H4 (cell line): Measurements from ENCODE around the gene RNF182. TPM values are rescaled to one million over a fixed set of nuclear protein-coding genes. Genes with fewer than 3 reads are reported as not detected.
A peak's percentile ranks its signal among the peaks of the same experiment; 100 is the strongest.
"Not testable (repeated sequence)": the region's sequence is repeated elsewhere in the genome, so short reads cannot be mapped to it uniquely, and the experiment has no call there.

Experiments
- DNase-seq: peaks from one replicate; pipeline ENCODE4 v3.0.0-alpha.2; 2015; ENCODE audit warnings: low spot score
- total RNA-seq: library from RNA; depleted of rRNA; stranded (reverse); fragments of >200 nt; shearing (Covaris generic); gene quantifications from 2 replicates; pipeline ENCODE4 v1.2.3, GENCODE V29; 2014; rRNA removed

RNF182 gene, protein sequence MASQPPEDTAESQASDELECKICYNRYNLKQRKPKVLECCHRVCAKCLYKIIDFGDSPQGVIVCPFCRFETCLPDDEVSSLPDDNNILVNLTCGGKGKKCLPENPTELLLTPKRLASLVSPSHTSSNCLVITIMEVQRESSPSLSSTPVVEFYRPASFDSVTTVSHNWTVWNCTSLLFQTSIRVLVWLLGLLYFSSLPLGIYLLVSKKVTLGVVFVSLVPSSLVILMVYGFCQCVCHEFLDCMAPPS
- total RNA-seq, result 3.5 and 7.2 TPM in 2 replicates

DNA sequence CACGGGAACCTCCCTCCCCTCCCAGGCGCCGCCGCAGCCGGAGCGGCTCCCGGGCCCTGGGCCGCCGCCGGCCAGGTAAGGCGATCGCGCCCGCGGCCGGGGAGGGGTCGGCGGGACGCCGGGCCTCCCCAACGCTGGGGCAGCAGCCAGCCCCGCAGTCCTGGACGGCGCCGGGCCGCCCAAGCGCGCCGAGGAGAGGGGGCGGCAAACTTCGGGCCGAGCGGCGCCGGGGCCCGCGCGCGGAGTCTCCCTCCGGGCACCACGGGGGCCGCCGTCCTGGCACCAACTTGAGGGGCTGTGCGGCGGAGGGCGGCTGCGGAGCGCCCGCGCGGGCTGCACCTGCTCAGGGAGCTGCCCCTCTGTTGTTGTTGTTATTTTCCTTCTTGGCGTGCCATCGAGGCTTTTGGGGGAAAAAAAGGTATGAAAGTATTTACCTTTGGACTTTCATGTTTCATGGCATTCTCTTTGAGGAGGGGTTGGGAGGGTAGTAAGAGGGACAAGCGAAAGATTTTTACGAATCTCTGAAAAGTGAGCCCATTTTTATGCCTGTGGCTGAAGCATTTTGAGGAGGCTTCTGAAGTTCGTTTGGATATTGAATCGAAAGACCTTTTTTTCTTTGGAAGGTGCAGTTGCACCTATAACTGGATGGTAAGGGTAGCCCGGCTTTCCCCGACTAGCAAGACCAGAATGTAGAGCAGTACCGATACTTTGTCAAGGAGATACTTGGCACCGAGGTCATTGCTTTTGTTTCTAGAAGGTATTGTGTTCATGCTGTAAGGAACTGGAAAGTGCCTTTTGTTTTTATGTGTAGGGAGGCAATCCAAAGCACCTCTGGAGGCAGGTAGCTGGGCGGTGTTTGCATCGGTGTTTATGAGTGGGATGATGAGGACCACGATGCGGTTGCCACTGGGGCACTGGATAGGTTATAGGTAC, at the start of gene RNF182:
Gene RNF182 (plus strand): TSS at position 4 of the 933 bp plus-strand sequence. CDS start 52,168 bp downstream, outside the sequence.
- DNase-seq, result no peak

- no peak for DNase-seq
Observed at GRCh38 chr6:13877051-13877450, 47.7 kb upstream of the RNF182 start.

- DNase-seq, result not testable (repeated sequence)
Observed at GRCh38 chr6:13880061-13880663, 44.6 kb upstream of the RNF182 start.

DNA sequence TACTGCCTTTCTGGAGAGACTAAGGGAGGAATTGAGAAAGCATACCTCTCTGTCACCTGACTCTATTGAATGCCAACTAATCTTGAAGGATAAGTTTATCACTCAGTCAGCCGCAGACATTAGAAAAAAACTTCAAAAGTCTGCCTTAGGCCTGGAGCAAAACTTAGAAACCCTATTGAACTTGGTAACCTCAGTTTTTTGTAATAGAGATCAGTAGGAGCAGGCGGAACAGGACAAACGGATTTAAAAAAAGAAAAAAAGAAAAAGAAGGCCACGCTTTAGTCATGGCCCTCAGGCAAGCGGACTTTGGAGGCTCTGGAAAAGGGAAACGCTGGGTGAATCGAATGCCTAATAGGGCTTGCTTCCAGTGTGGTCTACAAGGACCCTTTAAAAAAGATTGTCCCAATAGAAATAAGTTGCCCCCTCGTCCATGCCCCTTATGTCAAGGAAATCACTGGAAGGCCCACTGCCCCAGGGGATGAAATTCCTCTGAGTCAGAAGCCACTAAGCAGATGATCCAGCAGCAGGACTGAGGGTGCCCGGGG, 43.1 kb upstream of the RNF182 start:
- no peak for DNase-seq

- DNase-seq, result no peak
Observed at GRCh38 chr6:13883966-13884365, 40.8 kb upstream of the RNF182 start.

DNA sequence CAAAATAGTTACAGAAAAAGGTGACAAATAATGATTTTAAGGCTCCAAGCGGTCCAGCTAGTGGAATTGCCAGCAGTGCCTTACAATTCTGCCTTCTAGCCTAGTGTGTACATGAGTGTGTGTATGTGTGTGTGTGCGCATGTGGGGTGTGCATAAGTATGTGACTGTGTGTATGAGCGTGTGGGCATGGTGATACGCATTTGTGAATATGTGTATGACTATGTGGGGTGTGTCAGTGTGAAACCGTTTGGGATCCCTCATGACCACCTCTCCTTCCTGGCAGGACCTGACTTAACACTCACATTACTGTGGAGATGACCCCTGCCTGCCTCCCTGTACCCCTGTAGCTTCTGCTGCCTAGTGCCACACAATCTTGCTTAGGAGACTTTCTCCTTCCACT, 40.4 kb upstream of the RNF182 start:
- no peak for DNase-seq

DNA sequence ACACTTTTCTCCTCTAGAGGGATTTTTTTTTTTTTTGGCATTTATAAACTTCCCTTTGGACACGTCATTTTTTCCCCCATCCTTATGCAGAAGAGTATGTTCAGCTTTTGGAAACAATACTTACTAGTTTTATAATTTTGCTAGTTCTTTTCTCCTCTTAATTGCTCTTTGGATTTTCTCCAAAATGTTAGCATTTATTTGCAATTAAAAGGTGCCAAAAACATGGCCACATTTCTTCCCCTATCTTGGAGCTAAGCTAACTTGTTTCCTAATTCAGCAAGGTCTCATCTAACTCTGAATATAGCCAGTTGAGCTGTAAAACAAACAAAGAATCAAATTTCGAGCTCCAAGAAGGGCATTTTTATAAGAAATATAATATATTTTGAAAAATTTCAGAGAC, 39.2 kb upstream of the RNF182 start:
- no peak for DNase-seq

DNA sequence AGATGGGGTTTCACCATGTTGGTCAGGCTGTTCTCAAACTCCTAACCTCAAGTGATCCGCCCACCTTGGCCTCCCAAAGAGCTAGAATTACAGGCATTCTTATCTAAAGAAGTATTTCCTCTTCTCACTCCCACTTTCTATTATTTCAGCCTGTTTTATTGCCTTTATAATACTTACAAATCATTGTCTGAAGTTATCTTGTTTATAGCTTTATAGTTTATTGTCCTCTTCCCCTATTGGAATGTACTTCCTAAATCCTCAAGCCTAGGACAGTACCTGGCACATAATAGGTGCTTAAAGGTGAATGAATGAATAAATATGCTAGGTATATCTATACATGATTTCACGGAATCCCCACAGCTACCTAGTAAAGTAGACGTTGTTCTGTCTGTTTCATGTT, 37.8 kb upstream of the RNF182 start:
- DNase-seq, result no peak

GRCh38 chr6:13892017-13892645, 32.6 kb upstream of the RNF182 start:
- DNase-seq, result no peak

- no peak for DNase-seq
Observed at GRCh38 chr6:13902922-13903321, 21.8 kb upstream of the RNF182 start.

GRCh38 chr6:13903364-13903763, 21.4 kb upstream of the RNF182 start:
- no peak for DNase-seq

DNA sequence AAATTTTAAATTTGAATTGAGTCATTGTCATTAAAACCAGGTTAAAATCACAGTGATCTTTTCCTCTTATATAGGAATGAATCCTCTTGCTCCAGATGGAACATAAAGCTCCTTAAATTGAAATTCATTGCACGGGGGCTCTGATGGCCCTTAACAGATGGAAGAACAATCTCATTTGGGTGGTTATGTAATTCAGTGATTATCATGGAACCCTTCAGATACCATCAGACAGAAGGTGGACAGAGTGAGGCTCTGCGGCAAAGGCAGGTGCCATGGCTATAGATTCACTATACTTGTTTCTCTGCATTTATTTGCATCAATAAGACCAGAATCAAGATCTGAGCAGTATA, 17.8 kb upstream of the RNF182 start:
- DNase-seq, result no peak

DNA sequence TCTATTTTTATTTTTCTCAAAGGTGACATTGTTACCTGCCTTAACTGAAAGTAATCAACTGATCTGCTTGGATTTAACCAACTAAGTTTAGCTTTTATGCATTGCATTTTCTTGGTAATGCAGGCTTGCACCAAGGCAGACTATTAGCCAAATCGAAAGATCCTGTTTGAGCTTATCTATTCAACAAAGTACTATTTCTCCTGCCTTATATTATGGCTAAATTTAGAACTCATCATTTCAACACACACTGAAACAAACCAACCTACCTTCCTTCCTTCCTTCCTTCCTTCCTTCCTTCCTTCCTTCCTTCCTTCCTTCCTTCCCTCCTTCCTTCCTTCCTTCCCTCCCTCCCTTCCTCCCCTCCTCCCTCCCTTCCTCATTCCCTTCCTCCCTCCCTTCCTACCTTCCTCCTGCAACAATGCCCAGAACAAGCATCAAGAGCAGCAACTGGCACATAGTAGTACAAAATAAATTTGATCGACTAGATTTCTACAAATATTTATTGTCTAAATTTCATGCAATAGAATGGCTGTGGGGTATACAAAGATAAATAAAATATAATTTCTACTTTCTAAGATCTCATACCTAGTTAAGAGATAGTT, 17.0 kb upstream of the RNF182 start:
- DNase-seq, result no peak

- peak; percentile 69 for DNase-seq
Observed at GRCh38 chr6:13908955-13909381, 15.8 kb upstream of the RNF182 start.

GRCh38 chr6:13910443-13910842, 14.3 kb upstream of the RNF182 start:
- DNase-seq, result no peak

DNA sequence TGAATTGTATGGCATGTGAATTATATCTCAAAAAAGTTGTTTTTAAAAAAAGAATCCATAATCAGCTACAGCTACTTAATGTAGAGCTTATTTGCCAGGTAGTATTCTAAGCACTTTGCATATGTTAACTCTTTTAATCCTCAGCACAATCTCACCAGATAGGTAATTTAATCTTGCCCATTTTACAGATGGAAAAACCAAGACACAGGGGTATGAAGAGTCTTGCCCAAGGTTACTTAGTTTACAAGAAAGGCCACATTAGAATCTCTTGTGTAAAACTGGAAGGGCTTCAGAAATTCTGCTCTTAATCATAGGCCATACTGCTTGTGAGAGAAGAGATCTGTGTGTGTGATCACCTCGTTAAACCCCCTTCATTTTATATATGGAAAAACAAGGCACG, 13.4 kb upstream of the RNF182 start:
- no peak for DNase-seq

- DNase-seq, result no peak
Observed at GRCh38 chr6:13913226-13914001, 11.3 kb upstream of the RNF182 start.

GRCh38 chr6:13914351-13914750, 10.4 kb upstream of the RNF182 start:
- DNase-seq, result no peak

GRCh38 chr6:13915561-13916229, 9.1 kb upstream of the RNF182 start:
- no peak for DNase-seq
